Vagina (tissue), 2 donors: Measurements from ENCODE around the gene SUGCT. TPM values are rescaled to one million over a fixed set of nuclear protein-coding genes. Genes with fewer than 3 reads are reported as not detected.

Experiments used
- DNase-seq, 2 donors: peaks; one replicate each; pipeline ENCODE4 v3.0.0-alpha.2; 2017; ENCODE audit errors: extremely low spot score in 2 of 2
- H3K27ac ChIP-seq: fragments of 200-600 bp; sonication (generic); one replicate; pipeline ENCODE4 v1.5.1; 2019
- H3K27me3 ChIP-seq: fragments of 200-600 bp; sonication (generic); one replicate; pipeline ENCODE4 v1.5.1; 2019
- H3K36me3 ChIP-seq, 2 donors: fragments of 200-600 bp; sonication (generic); one replicate each; pipeline ENCODE4 v1.5.1; 2017 to 2019
- H3K4me1 ChIP-seq: fragments of 200-600 bp; sonication (generic); one replicate; pipeline ENCODE4 v1.5.1; 2019
- H3K4me3 ChIP-seq, 2 donors: fragments of 200-600 bp; sonication (generic); 1 replicate in 1 of 2; 2 replicates in 1 of 2; pipeline ENCODE4 v1.5.1; 2016 to 2019
- H3K9me3 ChIP-seq: fragments of 200-600 bp; sonication (generic); one replicate; pipeline ENCODE4 v1.5.1; 2019
- POLR2A ChIP-seq, 2 donors: fragments of 450-650 bp; IDR thresholded peaks; one replicate each; pipeline ENCODE4 v1.6.1; 2017; ENCODE audit warnings: antibody characterized with exemption in 2 of 2, mild to moderate bottlenecking in 2 of 2, moderate library complexity in 2 of 2
- POLR2AphosphoS5 ChIP-seq, 2 donors: sonication (generic); formaldehyde crosslinking; IDR thresholded peaks; one replicate each; pipeline ENCODE4 v1.9.0; 2017; ENCODE audit warnings: antibody characterized with exemption in 2 of 2, mild to moderate bottlenecking in 2 of 2, low read depth in 1 of 2; ENCODE audit not compliant: insufficient read depth in 1 of 2
- intact Hi-C: fragments of 100-400 bp; cut with DNase I; formaldehyde crosslinking; loops from one replicate; pipeline ENCODE4 v1.15.1; 2023
- total RNA-seq: library from RNA; depleted of rRNA; stranded (reverse); fragments of >200 nt; gene quantifications from one replicate; pipeline ENCODE4 v1.2.3, GENCODE V29; 2016
- TF ChIP-seq, protein P1 (sequence below), 3 experiments: fragments of 450-650 bp in 2 of 3; fragments of 200-600 bp in 1 of 3; sonication (generic) in 1 of 3; IDR thresholded peaks; one replicate each; pipeline ENCODE4 v1.5.1; 2017 to 2019; ENCODE audit warnings: antibody characterized with exemption in 3 of 3, mild to moderate bottlenecking in 2 of 3, moderate library complexity in 2 of 3

The SUGCT gene
- total RNA-seq, 1 donor from 2014 or later = 2.2 TPM

DNA sequence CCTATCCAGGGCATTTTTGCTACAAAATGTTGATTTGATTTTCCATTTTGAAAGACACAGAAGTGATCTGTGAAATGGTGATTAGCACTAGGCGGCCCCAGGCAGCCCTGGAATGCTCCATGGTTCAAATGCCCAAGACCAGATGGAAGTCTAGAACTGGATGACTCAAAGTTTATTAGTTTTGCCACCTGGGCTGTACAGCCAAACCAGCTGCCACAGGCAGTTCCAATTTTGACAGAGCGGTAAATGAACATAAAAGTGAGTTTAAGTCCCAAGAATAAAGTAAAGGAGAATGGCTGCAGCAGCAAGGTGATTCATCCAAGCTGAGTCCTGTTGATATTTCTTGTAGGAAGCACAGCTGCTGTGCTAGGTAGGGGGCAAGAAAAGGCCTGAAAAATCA lies 180.5 kb downstream of the SUGCT start:
- DNase-seq = no peak
- intact Hi-C loops = no loop called here
- Histone ChIP-seq H3K4me3 (no peak overlapping the region), H3K36me3 (no peaks in the 10 kb centered on the region), H3K27ac (no peak overlapping the region), H3K9me3 (no peaks in the 10 kb centered on the region), H3K27me3 (no peaks in the 10 kb centered on the region), H3K4me1 (no peaks in the 10 kb centered on the region)
- TF ChIP-seq, protein P1, sequence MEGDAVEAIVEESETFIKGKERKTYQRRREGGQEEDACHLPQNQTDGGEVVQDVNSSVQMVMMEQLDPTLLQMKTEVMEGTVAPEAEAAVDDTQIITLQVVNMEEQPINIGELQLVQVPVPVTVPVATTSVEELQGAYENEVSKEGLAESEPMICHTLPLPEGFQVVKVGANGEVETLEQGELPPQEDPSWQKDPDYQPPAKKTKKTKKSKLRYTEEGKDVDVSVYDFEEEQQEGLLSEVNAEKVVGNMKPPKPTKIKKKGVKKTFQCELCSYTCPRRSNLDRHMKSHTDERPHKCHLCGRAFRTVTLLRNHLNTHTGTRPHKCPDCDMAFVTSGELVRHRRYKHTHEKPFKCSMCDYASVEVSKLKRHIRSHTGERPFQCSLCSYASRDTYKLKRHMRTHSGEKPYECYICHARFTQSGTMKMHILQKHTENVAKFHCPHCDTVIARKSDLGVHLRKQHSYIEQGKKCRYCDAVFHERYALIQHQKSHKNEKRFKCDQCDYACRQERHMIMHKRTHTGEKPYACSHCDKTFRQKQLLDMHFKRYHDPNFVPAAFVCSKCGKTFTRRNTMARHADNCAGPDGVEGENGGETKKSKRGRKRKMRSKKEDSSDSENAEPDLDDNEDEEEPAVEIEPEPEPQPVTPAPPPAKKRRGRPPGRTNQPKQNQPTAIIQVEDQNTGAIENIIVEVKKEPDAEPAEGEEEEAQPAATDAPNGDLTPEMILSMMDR (IDR thresholded peaks at IDR 0.05) = no peak
- TF ChIP-seq POLR2A (IDR thresholded peaks at IDR 0.05) (no peak), POLR2AphosphoS5 (IDR thresholded peaks at IDR 0.05; ENCODE audit: insufficient read depth in 1 of 2, low read depth in 1 of 2) (no peak)

DNA sequence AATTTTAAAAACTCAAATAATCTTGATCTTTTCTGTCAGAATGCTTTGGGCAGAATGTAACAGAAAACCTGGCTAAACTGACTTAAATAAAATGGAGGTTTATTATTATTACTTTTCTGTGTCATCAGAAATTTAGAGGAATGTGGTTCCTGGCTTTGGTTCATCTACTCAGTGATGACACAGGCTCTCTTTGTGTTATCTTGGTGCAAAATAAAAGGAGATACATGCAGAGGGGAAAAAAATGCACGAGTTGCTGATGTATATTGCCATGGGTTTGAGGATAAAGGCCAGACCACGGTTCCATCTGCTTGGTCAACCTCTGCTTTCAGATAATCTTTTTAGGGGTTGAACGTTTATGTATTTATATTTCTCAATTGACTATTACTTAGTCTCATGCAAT lies 181.4 kb downstream of the SUGCT start:
- Histone ChIP-seq H3K4me3 (no peak overlapping the region), H3K36me3 (no peaks in the 10 kb centered on the region), H3K27me3 (no peaks in the 10 kb centered on the region), H3K27ac (no peak overlapping the region), H3K9me3 (no peaks in the 10 kb centered on the region), H3K4me1 (no peaks in the 10 kb centered on the region)
- DNase-seq = no peak
- intact Hi-C loops = no loop called here
- TF ChIP-seq, protein P1 (IDR thresholded peaks at IDR 0.05) = no peak
- TF ChIP-seq POLR2A (IDR thresholded peaks at IDR 0.05) (no peak), POLR2AphosphoS5 (IDR thresholded peaks at IDR 0.05; ENCODE audit: insufficient read depth in 1 of 2, low read depth in 1 of 2) (no peak)

- Histone ChIP-seq H3K27me3 (no peaks in the 10 kb centered on the region), H3K4me1 (no peaks in the 10 kb centered on the region), H3K4me3 (no peak overlapping the region), H3K9me3 (no peaks in the 10 kb centered on the region), H3K27ac (no peak overlapping the region), H3K36me3 (no peaks in the 10 kb centered on the region)
- TF ChIP-seq, protein P1 (IDR thresholded peaks at IDR 0.05) = no peak
- TF ChIP-seq POLR2A (IDR thresholded peaks at IDR 0.05) (no peak), POLR2AphosphoS5 (IDR thresholded peaks at IDR 0.05; ENCODE audit: insufficient read depth in 1 of 2, low read depth in 1 of 2) (no peak)
- no peak for DNase-seq
- intact Hi-C loops = loop anchor here (10.0 kb wide), 1 partner anchor 1140 kb away; no protein-coding TSS in a partner anchor
Measured at GRCh38 chr7:40324914-40325313, 190.1 kb downstream of the SUGCT start.

DNA sequence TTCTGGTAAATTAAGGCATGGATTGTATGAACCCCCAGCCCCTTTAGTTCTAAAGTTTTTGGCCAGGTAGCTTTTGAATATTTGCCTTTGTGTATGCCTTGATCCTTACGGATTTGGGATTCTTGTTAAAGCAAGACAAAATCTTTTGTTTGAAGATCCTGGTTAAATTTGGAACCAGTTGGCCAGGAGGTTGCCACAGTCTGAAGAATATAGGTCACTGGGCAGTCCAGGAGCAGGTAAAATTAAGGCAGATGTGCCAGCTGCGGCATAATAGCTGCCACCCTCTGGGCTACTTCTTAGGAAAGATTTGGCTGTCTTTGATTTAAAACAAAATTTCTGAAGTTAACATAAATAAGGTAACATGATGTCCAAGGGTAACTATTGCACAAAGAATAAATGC lies 192.3 kb downstream of the SUGCT start:
- intact Hi-C loops = loop anchor here (10.0 kb wide), 1 partner anchor 1142 kb away; no protein-coding TSS in a partner anchor
- no peaks in the 10 kb centered on the region for H3K27me3 ChIP-seq
- DNase-seq = no peak
- TF ChIP-seq, protein P1 (IDR thresholded peaks at IDR 0.05) = no peak
- TF ChIP-seq POLR2AphosphoS5 (IDR thresholded peaks at IDR 0.05; ENCODE audit: insufficient read depth in 1 of 2, low read depth in 1 of 2) (no peak), POLR2A (IDR thresholded peaks at IDR 0.05) (no peak)
- H3K4me3 ChIP-seq = no peak overlapping the region
- no peak overlapping the region for H3K27ac ChIP-seq
- no peaks in the 10 kb centered on the region for H3K36me3 ChIP-seq
- no peaks in the 10 kb centered on the region for H3K9me3 ChIP-seq
- H3K4me1 ChIP-seq = no peaks in the 10 kb centered on the region

DNA sequence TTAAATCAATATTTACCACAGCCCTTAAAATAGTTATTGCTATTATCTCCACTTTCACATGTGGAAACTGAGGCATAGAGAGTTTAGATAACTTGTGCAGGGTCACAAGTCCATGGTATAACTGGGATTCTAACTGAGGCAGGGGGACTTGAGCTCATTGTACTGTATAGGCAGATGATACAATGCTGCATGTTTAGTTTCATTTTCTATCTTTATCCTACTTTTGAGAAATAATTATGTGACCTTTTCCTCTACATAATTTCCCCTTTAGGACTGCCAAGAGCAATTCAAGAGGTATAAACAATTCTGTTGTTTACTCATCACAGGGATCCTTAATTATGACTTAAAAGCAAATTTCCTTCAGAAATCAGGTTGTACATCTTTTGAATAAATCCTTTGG lies 193.1 kb downstream of the SUGCT start:
- H3K27ac ChIP-seq = no peak overlapping the region
- H3K36me3 ChIP-seq = no peaks in the 10 kb centered on the region
- TF ChIP-seq, protein P1 (IDR thresholded peaks at IDR 0.05) = no peak
- no peak for TF ChIP-seq POLR2AphosphoS5 (IDR thresholded peaks at IDR 0.05; ENCODE audit: insufficient read depth in 1 of 2, low read depth in 1 of 2)
- no peak for TF ChIP-seq POLR2A (IDR thresholded peaks at IDR 0.05)
- intact Hi-C loops = loop anchor here (10.0 kb wide), 1 partner anchor 1143 kb away; no protein-coding TSS in a partner anchor
- H3K4me3 ChIP-seq = no peak overlapping the region
- H3K4me1 ChIP-seq = no peaks in the 10 kb centered on the region
- no peak for DNase-seq
- no peaks in the 10 kb centered on the region for H3K9me3 ChIP-seq
- H3K27me3 ChIP-seq = no peaks in the 10 kb centered on the region
